ENCODE data around the gene RIMBP3B. TPM values are rescaled to one million over a fixed set of nuclear protein-coding genes. Genes with fewer than 3 reads are reported as not detected.
"Not testable (repeated sequence)": the region's sequence is repeated elsewhere in the genome, so short reads cannot be mapped to it uniquely, and the experiment has no call there.

RIMBP3B gene
- total RNA-seq, 1 donor from 2014 or later = 0.29 TPM

- not testable (repeated sequence) for H3K27me3 Mint-ChIP-seq; H3K27ac Mint-ChIP-seq; H3K36me3 Mint-ChIP-seq; H3K4me3 Mint-ChIP-seq; H3K9me3 Mint-ChIP-seq; H3K4me1 Mint-ChIP-seq (ENCODE audit: unreplicated experiment)
- peak; percentile 39 for DNase-seq (ENCODE audit: extremely low spot score, unreplicated experiment)
These were observed 52.7 kb downstream of the RIMBP3B start for GRCh38 chr22:21435998-21436810.

- not testable (repeated sequence) for H3K9me3 Mint-ChIP-seq; H3K36me3 Mint-ChIP-seq; H3K4me1 Mint-ChIP-seq (ENCODE audit: unreplicated experiment); H3K27me3 Mint-ChIP-seq; H3K4me3 Mint-ChIP-seq; H3K27ac Mint-ChIP-seq
- DNase-seq (ENCODE audit: extremely low spot score, unreplicated experiment) = peak; percentile 51
These were observed 54.5 kb downstream of the RIMBP3B start for GRCh38 chr22:21438013-21438412.

Other genes with a start within 250 kb of the RIMBP3B start
- 36.1 and 65.5 TPM in 2 replicates for gene HIC2, start 33.6 kb downstream of the RIMBP3B start, total RNA-seq (ENCODE audit: low replicate concordance)
- 6.8 and 20.2 TPM in 2 replicates for gene TMEM191C, start 83.6 kb downstream of the RIMBP3B start, total RNA-seq (ENCODE audit: low replicate concordance)
- gene RIMBP3C, start 167.7 kb downstream of the RIMBP3B start, total RNA-seq (ENCODE audit: low replicate concordance) = 0.17 and 0.34 TPM in 2 replicates
- gene UBE2L3, start 184.0 kb downstream of the RIMBP3B start, total RNA-seq (ENCODE audit: low replicate concordance) = 60.8 and 63.1 TPM in 2 replicates
- gene YDJC, start 246.3 kb downstream of the RIMBP3B start, total RNA-seq (ENCODE audit: low replicate concordance) = 20.7 and 24.5 TPM in 2 replicates
- 0.21 and 0.87 TPM in 2 replicates for gene CCDC116, start 249.0 kb downstream of the RIMBP3B start, total RNA-seq (ENCODE audit: low replicate concordance)